ENCODE results near the gene CCDC9. TPM values are rescaled to one million over a fixed set of nuclear protein-coding genes. Genes with fewer than 3 reads are reported as not detected.

CCDC9 gene
- polyA plus RNA-seq, 10 donors: 15.3 to 22.4 (median 19.1) TPM

Other genes with a start within 250 kb of the CCDC9 start
- gene NPAS1, start 236.7 kb upstream of the CCDC9 start, polyA plus RNA-seq (ENCODE audit: insufficient read length in 10 of 10): 1 to 10 TPM in 9 of 10 donors, under 1 TPM in 1; 0.74 to 3.9 (median 2.6) TPM
- gene TMEM160, start 207.9 kb upstream of the CCDC9 start, polyA plus RNA-seq (ENCODE audit: insufficient read length in 10 of 10): 10 to 100 TPM in 2 of 10 donors, 1 to 10 TPM in 8; 4.4 to 10.1 (median 6.6) TPM
- gene ZC3H4, start 142.7 kb upstream of the CCDC9 start, polyA plus RNA-seq (ENCODE audit: insufficient read length in 10 of 10): 10 to 100 TPM; 22.2 to 31.5 (median 25.2) TPM
- 100 to 1,000 TPM in 1 of 10 donors, 10 to 100 TPM in 9; 67.1 to 104 (median 83.3) TPM for gene SAE1, start 125.7 kb upstream of the CCDC9 start, polyA plus RNA-seq (ENCODE audit: insufficient read length in 10 of 10)
- 1 to 10 TPM; 1.7 to 3.8 (median 2.4) TPM for gene BBC3, start 25.3 kb upstream of the CCDC9 start, polyA plus RNA-seq (ENCODE audit: insufficient read length in 10 of 10)
- 10 to 100 TPM in 3 of 10 donors, 1 to 10 TPM in 7; 6.3 to 11.5 (median 8.8) TPM for gene INAFM1, start 18.4 kb downstream of the CCDC9 start, polyA plus RNA-seq (ENCODE audit: insufficient read length in 10 of 10)
- 1 to 10 TPM; 1.5 to 3.5 (median 2.3) TPM for gene C5AR1, start 53.3 kb downstream of the CCDC9 start, polyA plus RNA-seq (ENCODE audit: insufficient read length in 10 of 10)
- gene C5AR2, start 75.7 kb downstream of the CCDC9 start, polyA plus RNA-seq (ENCODE audit: insufficient read length in 10 of 10): under 1 TPM; 0.30 to 0.63 (median 0.42) TPM
- 10 to 100 TPM in 7 of 10 donors, 1 to 10 TPM in 3; 8.1 to 12.5 (median 10.7) TPM for gene DHX34, start 92.8 kb downstream of the CCDC9 start, polyA plus RNA-seq (ENCODE audit: insufficient read length in 10 of 10)
- 10 to 100 TPM in 5 of 10 donors, 1 to 10 TPM in 5; 7.6 to 13.9 (median 10.9) TPM for gene MEIS3, start 163.0 kb downstream of the CCDC9 start, polyA plus RNA-seq (ENCODE audit: insufficient read length in 10 of 10)
- gene SLC8A2, start 215.4 kb downstream of the CCDC9 start, polyA plus RNA-seq (ENCODE audit: insufficient read length in 10 of 10): under 1 TPM; 0.05 to 0.45 (median 0.18) TPM
- gene KPTN, start 227.7 kb downstream of the CCDC9 start, polyA plus RNA-seq (ENCODE audit: insufficient read length in 10 of 10): 10 to 100 TPM in 1 of 10 donors, 1 to 10 TPM in 9; 6.4 to 10.2 (median 7.9) TPM